Measurements from ENCODE around the gene FANCL.

DNA sequence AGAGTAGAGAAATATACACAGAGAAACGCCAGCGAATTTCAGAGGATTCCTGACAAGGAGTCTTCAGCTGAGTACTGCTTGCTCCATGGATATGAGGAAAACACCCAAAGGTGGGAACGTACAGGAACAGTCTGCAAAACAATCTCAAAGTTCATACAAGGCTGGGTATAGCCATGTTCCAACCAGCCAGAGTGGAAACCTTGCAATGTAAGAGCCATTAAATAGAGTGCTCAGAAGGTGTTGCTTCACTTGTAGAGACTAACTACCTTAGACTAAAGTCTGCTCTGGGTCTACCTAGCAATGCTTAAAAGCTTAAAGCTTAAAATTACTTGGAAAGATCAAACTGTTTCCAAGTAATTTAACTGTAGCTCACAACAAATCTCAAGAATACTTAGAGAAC, 6.0 kb downstream of the FANCL start:
- TF ChIP-seq EZH2 (IDR thresholded peaks at IDR 0.05; ENCODE audit: insufficient read depth, poor library complexity, severe bottlenecking): no peak
- TF ChIP-seq EZH2phosphoT487 (IDR thresholded peaks at IDR 0.05; ENCODE audit: insufficient read depth, low read depth): no peak
